ENCODE data around the gene TMEM260. TPM values are rescaled to one million over a fixed set of nuclear protein-coding genes. Genes with fewer than 3 reads are reported as not detected.

The TMEM260 gene
- polyA plus RNA-seq, 1 of the 3 experiments (the other 2 are of a cell fraction) = 5.4 TPM

DNA sequence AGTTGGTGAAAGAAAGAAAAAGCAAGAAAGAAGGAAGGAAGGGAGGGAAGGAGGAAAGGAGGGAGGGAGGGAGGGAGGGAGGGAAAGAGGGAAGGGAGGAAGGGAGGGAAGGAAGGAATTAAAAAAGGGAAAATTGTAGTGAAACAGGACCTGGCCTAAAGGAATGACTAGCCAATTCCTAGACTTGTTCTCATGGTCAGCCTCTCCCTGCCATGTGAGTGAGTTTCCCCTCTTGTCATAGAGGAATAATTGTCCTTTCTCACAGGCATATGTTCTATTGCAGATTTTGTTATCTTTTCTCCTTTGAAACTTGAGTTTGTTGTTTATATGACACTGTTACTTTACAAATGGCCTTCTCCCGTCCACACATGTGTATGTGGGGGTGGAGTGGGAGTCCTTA is 81.9 kb downstream of the TMEM260 start:
- Histone ChIP-seq H3K4me1 (ENCODE audit: control insufficient read depth in 1 of 2, insufficient read depth in 2 of 2, low read depth in 1 of 2, low read length in 1 of 2) (no peaks in the 10 kb centered on the region; a peak in 1 of 4 replicates), H3K4me3 (ENCODE audit: low read depth in 2 of 2, low read length in 1 of 2) (no peak overlapping the region), H3K36me3 (replicated peaks in 1 of 2; ENCODE audit: control insufficient read depth in 1 of 2, insufficient read depth in 2 of 2, low read length in 1 of 2) (no peaks in the 10 kb centered on the region), H3K9me3 (no peaks in the 10 kb centered on the region), H4K20me1 (ENCODE audit: insufficient read depth) (no peaks in the 10 kb centered on the region), H3K27ac (ENCODE audit: low read depth in 2 of 2, low read length in 1 of 2) (no peak overlapping the region), H3K9ac (no peak overlapping the region), H3K27me3 (ENCODE audit: insufficient read depth) (no peaks in the 10 kb centered on the region; the same call in 1 of the 2 replicates), H3F3A (replicated peaks; ENCODE audit: insufficient read depth) (no peaks in the 10 kb centered on the region), H3K79me2 (ENCODE audit: insufficient read depth) (no peaks in the 10 kb centered on the region), H2AFZ (ENCODE audit: low read depth) (no peak overlapping the region), H3K9me2 (no peaks in the 10 kb centered on the region), H3K4me2 (no peak overlapping the region)
- POLR2A ChIA-PET = no interaction called here
- no peak for TF ChIP-seq TCF12 (IDR thresholded peaks at IDR 0.05)
- TF ChIP-seq, protein P1, sequence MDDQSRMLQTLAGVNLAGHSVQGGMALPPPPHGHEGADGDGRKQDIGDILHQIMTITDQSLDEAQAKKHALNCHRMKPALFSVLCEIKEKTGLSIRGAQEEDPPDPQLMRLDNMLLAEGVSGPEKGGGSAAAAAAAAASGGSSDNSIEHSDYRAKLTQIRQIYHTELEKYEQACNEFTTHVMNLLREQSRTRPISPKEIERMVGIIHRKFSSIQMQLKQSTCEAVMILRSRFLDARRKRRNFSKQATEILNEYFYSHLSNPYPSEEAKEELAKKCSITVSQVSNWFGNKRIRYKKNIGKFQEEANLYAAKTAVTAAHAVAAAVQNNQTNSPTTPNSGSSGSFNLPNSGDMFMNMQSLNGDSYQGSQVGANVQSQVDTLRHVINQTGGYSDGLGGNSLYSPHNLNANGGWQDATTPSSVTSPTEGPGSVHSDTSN (IDR thresholded peaks at IDR 0.05) = no peak
- WGBS (ENCODE audit: low lambda C conversion rate) = 16% methylated on average over 1 of the region's 1 CpG
- no peak for DNase-seq
- CTCF ChIA-PET = interaction anchor here (1.0 kb wide), 2 partner anchors 13 to 527 kb away, joined by 3 read pairs; no protein-coding TSS in a partner anchor

DNA sequence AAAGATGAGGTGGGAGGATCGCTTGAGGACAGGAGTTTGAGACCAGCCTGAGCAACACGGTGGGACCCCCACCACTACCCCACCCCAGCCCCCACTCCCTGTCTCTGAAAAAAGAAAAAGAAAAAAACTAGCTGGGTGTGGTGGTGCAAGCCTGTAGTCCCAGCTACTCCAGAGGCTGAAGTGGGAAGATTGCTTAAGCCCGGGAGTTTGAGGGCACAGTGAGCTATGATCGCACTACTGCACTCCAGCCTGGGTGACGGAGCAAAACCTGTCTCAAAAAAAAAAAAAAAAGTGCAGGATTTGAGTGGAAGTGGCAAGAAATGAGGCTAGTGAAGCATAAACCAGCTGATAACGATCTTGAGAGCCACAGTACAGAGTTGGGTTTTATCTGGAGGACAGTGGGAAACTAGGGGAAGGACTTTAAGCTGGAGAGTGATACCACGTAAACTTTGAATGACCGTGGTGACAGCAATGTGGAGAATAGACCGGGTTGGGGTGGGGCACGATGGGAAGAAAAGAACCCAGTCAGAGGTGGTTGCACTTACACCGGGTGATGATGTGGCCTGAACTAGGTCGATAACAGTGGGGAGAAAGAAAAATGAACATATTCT is 85.3 kb downstream of the TMEM260 start:
- no peak for DNase-seq
- Histone ChIP-seq H3K4me2 (no peak overlapping the region), H3K79me2 (ENCODE audit: insufficient read depth) (no peaks in the 10 kb centered on the region), H3K27ac (ENCODE audit: low read depth in 2 of 2, low read length in 1 of 2) (no peak overlapping the region), H3K4me1 (ENCODE audit: control insufficient read depth in 1 of 2, insufficient read depth in 2 of 2, low read depth in 1 of 2, low read length in 1 of 2) (no peaks in the 10 kb centered on the region; a peak in 1 of 4 replicates), H3K9me2 (no peaks in the 10 kb centered on the region), H3F3A (replicated peaks; ENCODE audit: insufficient read depth) (no peaks in the 10 kb centered on the region), H2AFZ (ENCODE audit: low read depth) (no peak overlapping the region), H3K9me3 (no peaks in the 10 kb centered on the region), H3K36me3 (replicated peaks in 1 of 2; ENCODE audit: control insufficient read depth in 1 of 2, insufficient read depth in 2 of 2, low read length in 1 of 2) (no peaks in the 10 kb centered on the region), H4K20me1 (ENCODE audit: insufficient read depth) (no peaks in the 10 kb centered on the region), H3K4me3 (ENCODE audit: low read depth in 2 of 2, low read length in 1 of 2) (no peak overlapping the region), H3K27me3 (ENCODE audit: insufficient read depth) (no peaks in the 10 kb centered on the region; the same call in 1 of the 2 replicates), H3K9ac (no peak overlapping the region)
- 27% methylated on average over 11 of the region's 12 CpGs for WGBS (ENCODE audit: low lambda C conversion rate)
- ChIA-PET POLR2A (no interaction called here), CTCF (no interaction called here)
- TF ChIP-seq NFIC (IDR thresholded peaks at IDR 0.05; ENCODE audit: borderline replicate concordance) (no peak), SMC3 (IDR thresholded peaks at IDR 0.05; ENCODE audit: low read depth, low read length) (no peak), GABPA (IDR thresholded peaks at IDR 0.05; ENCODE audit: low read depth) (no peak), MXI1 (IDR thresholded peaks at IDR 0.05; ENCODE audit: low read depth, low read length) (no peak), YY1 (IDR thresholded peaks at IDR 0.05; ENCODE audit: low read depth) (no peak), RCOR1 (IDR thresholded peaks at IDR 0.05; ENCODE audit: low read length) (no peak), NRF1 (IDR thresholded peaks at IDR 0.05; ENCODE audit: low read depth, low read length) (no peak), SIN3A (IDR thresholded peaks at IDR 0.05; ENCODE audit: borderline replicate concordance, low read depth, low read length) (no peak), TCF12 (IDR thresholded peaks at IDR 0.05) (no peak), ELF1 (IDR thresholded peaks at IDR 0.05) (no peak), RAD21 (IDR thresholded peaks at IDR 0.05; ENCODE audit: low read length) (no peak), JUND (IDR thresholded peaks at IDR 0.05) (no peak)
- TF ChIP-seq, protein P2, sequence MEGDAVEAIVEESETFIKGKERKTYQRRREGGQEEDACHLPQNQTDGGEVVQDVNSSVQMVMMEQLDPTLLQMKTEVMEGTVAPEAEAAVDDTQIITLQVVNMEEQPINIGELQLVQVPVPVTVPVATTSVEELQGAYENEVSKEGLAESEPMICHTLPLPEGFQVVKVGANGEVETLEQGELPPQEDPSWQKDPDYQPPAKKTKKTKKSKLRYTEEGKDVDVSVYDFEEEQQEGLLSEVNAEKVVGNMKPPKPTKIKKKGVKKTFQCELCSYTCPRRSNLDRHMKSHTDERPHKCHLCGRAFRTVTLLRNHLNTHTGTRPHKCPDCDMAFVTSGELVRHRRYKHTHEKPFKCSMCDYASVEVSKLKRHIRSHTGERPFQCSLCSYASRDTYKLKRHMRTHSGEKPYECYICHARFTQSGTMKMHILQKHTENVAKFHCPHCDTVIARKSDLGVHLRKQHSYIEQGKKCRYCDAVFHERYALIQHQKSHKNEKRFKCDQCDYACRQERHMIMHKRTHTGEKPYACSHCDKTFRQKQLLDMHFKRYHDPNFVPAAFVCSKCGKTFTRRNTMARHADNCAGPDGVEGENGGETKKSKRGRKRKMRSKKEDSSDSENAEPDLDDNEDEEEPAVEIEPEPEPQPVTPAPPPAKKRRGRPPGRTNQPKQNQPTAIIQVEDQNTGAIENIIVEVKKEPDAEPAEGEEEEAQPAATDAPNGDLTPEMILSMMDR (IDR thresholded peaks at IDR 0.05) = no peak
- TF ChIP-seq, protein P3, sequence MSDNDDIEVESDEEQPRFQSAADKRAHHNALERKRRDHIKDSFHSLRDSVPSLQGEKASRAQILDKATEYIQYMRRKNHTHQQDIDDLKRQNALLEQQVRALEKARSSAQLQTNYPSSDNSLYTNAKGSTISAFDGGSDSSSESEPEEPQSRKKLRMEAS (IDR thresholded peaks at IDR 0.05; ENCODE audit: low read depth) = no peak
- TF ChIP-seq, protein P4, sequence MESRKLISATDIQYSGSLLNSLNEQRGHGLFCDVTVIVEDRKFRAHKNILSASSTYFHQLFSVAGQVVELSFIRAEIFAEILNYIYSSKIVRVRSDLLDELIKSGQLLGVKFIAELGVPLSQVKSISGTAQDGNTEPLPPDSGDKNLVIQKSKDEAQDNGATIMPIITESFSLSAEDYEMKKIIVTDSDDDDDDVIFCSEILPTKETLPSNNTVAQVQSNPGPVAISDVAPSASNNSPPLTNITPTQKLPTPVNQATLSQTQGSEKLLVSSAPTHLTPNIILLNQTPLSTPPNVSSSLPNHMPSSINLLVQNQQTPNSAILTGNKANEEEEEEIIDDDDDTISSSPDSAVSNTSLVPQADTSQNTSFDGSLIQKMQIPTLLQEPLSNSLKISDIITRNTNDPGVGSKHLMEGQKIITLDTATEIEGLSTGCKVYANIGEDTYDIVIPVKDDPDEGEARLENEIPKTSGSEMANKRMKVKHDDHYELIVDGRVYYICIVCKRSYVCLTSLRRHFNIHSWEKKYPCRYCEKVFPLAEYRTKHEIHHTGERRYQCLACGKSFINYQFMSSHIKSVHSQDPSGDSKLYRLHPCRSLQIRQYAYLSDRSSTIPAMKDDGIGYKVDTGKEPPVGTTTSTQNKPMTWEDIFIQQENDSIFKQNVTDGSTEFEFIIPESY (IDR thresholded peaks at IDR 0.05; ENCODE audit: borderline replicate concordance, low read depth) = no peak
- TF ChIP-seq, protein P1 (IDR thresholded peaks at IDR 0.05) = no peak
